BLaER1 (cell line): Measurements from ENCODE around the gene SLC25A22.
A peak's percentile ranks its signal among the peaks of the same experiment; 100 is the strongest.

Experiments used
- H3K27ac ChIP-seq: shearing (Covaris generic); formaldehyde crosslinking; 2 replicates; pipeline ENCODE4 v1.8.1; 2022
- H3K27me3 ChIP-seq: shearing (Covaris generic); formaldehyde crosslinking; 2 replicates; pipeline ENCODE4 v1.8.1; 2022
- H3K36me3 ChIP-seq: shearing (Covaris generic); formaldehyde crosslinking; 2 replicates; pipeline ENCODE4 v1.8.1; 2022
- H3K4me1 ChIP-seq: shearing (Covaris generic); formaldehyde crosslinking; 2 replicates; pipeline ENCODE4 v1.8.1; 2022
- H3K4me2 ChIP-seq: shearing (Covaris generic); formaldehyde crosslinking; 2 replicates; pipeline ENCODE4 v1.8.1; 2022
- H3K4me3 ChIP-seq: shearing (Covaris generic); formaldehyde crosslinking; 2 replicates; pipeline ENCODE4 v1.8.1; 2022
- H3K9ac ChIP-seq: shearing (Covaris generic); formaldehyde crosslinking; 2 replicates; pipeline ENCODE4 v1.8.1; 2022
- H3K9me3 ChIP-seq: shearing (Covaris generic); formaldehyde crosslinking; 2 replicates; pipeline ENCODE4 v1.8.1; 2022
- H4K20me1 ChIP-seq: shearing (Covaris generic); formaldehyde crosslinking; 2 replicates; pipeline ENCODE4 v1.8.1; 2022
- Cebpa-rat ChIP-seq: shearing (Covaris generic); IDR thresholded peaks from 2 replicates; pipeline ENCODE4 v1.8.1; 2022

The SLC25A22 gene

GRCh38 chr11:765802-766091 is 32.3 kb downstream of the SLC25A22 start:
- Histone ChIP-seq H3K9ac (no peak overlapping the region; the same call in 1 of the 2 replicates), H3K4me2 (no peak overlapping the region), H3K36me3 (peaks cover 94% of the 10 kb centered on the region), H3K4me3 (no peak overlapping the region), H4K20me1 (peaks cover 90% of the 10 kb centered on the region), H3K27me3 (no peaks in the 10 kb centered on the region), H3K27ac (no peak overlapping the region), H3K9me3 (no peaks in the 10 kb centered on the region), H3K4me1 (no peaks in the 10 kb centered on the region)
- TF ChIP-seq Cebpa-rat, result no peak; the same call in 1 of the 2 replicates

- Histone ChIP-seq H3K4me1 (no peaks in the 10 kb centered on the region), H3K27ac (no peak overlapping the region)
Measured at GRCh38 chr11:765025-765801, 32.9 kb downstream of the SLC25A22 start.

GRCh38 chr11:764322-765024 is 33.6 kb downstream of the SLC25A22 start:
- peaks cover 95% of the 10 kb centered on the region for H3K36me3 ChIP-seq
- H3K9ac ChIP-seq, result no peak overlapping the region
- H4K20me1 ChIP-seq, result peaks cover 81% of the 10 kb centered on the region
- H3K9me3 ChIP-seq, result no peaks in the 10 kb centered on the region
- no peak overlapping the region for H3K4me2 ChIP-seq
- no peak overlapping the region for H3K27ac ChIP-seq
- TF ChIP-seq Cebpa-rat, result no peak
- no peaks in the 10 kb centered on the region for H3K4me1 ChIP-seq
- no peaks in the 10 kb centered on the region for H3K27me3 ChIP-seq
- H3K4me3 ChIP-seq, result no peak overlapping the region

More at GRCh38 chr11:765025-765801, 32.9 kb downstream of the SLC25A22 start:
- Histone ChIP-seq H3K27me3 (no peaks in the 10 kb centered on the region), H4K20me1 (peaks cover 86% of the 10 kb centered on the region), H3K4me2 (no peak overlapping the region), H3K36me3 (peaks cover 94% of the 10 kb centered on the region), H3K9ac (no peak overlapping the region), H3K4me3 (no peak overlapping the region), H3K9me3 (no peaks in the 10 kb centered on the region)
- no peak for TF ChIP-seq Cebpa-rat

GRCh38 chr11:763549-764321 is 34.3 kb downstream of the SLC25A22 start:
- Histone ChIP-seq H3K27ac (no peak overlapping the region), H3K9me3 (no peaks in the 10 kb centered on the region), H3K9ac (no peak overlapping the region), H3K4me1 (no peaks in the 10 kb centered on the region), H4K20me1 (peaks cover 74% of the 10 kb centered on the region), H3K4me2 (no peak overlapping the region), H3K27me3 (no peaks in the 10 kb centered on the region), H3K36me3 (peaks cover 96% of the 10 kb centered on the region), H3K4me3 (no peak overlapping the region)
- no peak for TF ChIP-seq Cebpa-rat

- H3K36me3 ChIP-seq, result peaks cover 96% of the 10 kb centered on the region
- peaks cover 68% of the 10 kb centered on the region for H4K20me1 ChIP-seq
- no peak overlapping the region for H3K4me2 ChIP-seq
- no peak for TF ChIP-seq Cebpa-rat
- no peaks in the 10 kb centered on the region for H3K9me3 ChIP-seq
- H3K27ac ChIP-seq, result no peak overlapping the region
- H3K4me1 ChIP-seq, result no peaks in the 10 kb centered on the region
- no peak overlapping the region for H3K9ac ChIP-seq
- H3K4me3 ChIP-seq, result no peak overlapping the region
- H3K27me3 ChIP-seq, result no peaks in the 10 kb centered on the region
Measured at GRCh38 chr11:763073-763463, 35.0 kb downstream of the SLC25A22 start.

GRCh38 chr11:762421-763072 is 35.5 kb downstream of the SLC25A22 start:
- Histone ChIP-seq H3K36me3 (peaks cover 97% of the 10 kb centered on the region), H3K27me3 (no peaks in the 10 kb centered on the region), H3K4me3 (no peak overlapping the region), H3K9me3 (no peaks in the 10 kb centered on the region), H3K27ac (no peak overlapping the region), H3K4me2 (no peak overlapping the region), H4K20me1 (peaks cover 69% of the 10 kb centered on the region), H3K9ac (peak overlapping the region; percentile 26; the same call in 1 of the 2 replicates), H3K4me1 (no peaks in the 10 kb centered on the region)
- TF ChIP-seq Cebpa-rat, result no peak

GRCh38 chr11:761526-762108 is 36.5 kb downstream of the SLC25A22 start:
- peaks cover 69% of the 10 kb centered on the region for H4K20me1 ChIP-seq
- H3K9me3 ChIP-seq, result no peaks in the 10 kb centered on the region
- H3K27me3 ChIP-seq, result no peaks in the 10 kb centered on the region
- H3K36me3 ChIP-seq, result peaks cover 97% of the 10 kb centered on the region
- no peaks in the 10 kb centered on the region for H3K4me1 ChIP-seq
- no peak for TF ChIP-seq Cebpa-rat
- H3K4me2 ChIP-seq, result no peak overlapping the region
- H3K27ac ChIP-seq, result no peak overlapping the region
- H3K4me3 ChIP-seq, result no peak overlapping the region
- H3K9ac ChIP-seq, result no peak overlapping the region

- Histone ChIP-seq H3K36me3 (peaks cover 97% of the 10 kb centered on the region), H3K9ac (no peak overlapping the region), H3K27me3 (no peaks in the 10 kb centered on the region), H3K4me2 (no peak overlapping the region), H3K27ac (no peak overlapping the region), H3K9me3 (no peaks in the 10 kb centered on the region), H3K4me1 (no peaks in the 10 kb centered on the region), H3K4me3 (no peak overlapping the region), H4K20me1 (peaks cover 69% of the 10 kb centered on the region)
- no peak for TF ChIP-seq Cebpa-rat
Measured at GRCh38 chr11:760236-760635, 37.8 kb downstream of the SLC25A22 start.

- peak overlapping the region; percentile 97; the same call in 1 of the 2 replicates for H3K4me2 ChIP-seq
- no peak overlapping the region for H3K27ac ChIP-seq
- H3K9me3 ChIP-seq, result no peaks in the 10 kb centered on the region
- H4K20me1 ChIP-seq, result peaks cover 74% of the 10 kb centered on the region
- no peak overlapping the region for H3K4me3 ChIP-seq
- no peak overlapping the region for H3K9ac ChIP-seq
- no peak for TF ChIP-seq Cebpa-rat
- H3K4me1 ChIP-seq, result peaks cover 30% of the 10 kb centered on the region
- peaks cover 28% of the 10 kb centered on the region for H3K36me3 ChIP-seq
- no peaks in the 10 kb centered on the region for H3K27me3 ChIP-seq
Measured at GRCh38 chr11:749731-750130, 48.4 kb downstream of the SLC25A22 start.
